Right renal cortex interstitium (tissue), 3 donors: ENCODE data around the gene ASB4. TPM values are rescaled to one million over a fixed set of nuclear protein-coding genes. Genes with fewer than 3 reads are reported as not detected.
A peak's percentile ranks its signal among the peaks of the same experiment; 100 is the strongest.
"Not testable (repeated sequence)": the region's sequence is repeated elsewhere in the genome, so short reads cannot be mapped to it uniquely, and the experiment has no call there.

Source experiments
- DNase-seq, 3 donors: peaks; one replicate each; pipeline ENCODE4 v3.0.0-alpha.2; 2013; ENCODE audit warnings: low read depth in 3 of 3, low spot score in 2 of 3
- polyA plus RNA-seq, 3 donors: library from polyadenylated mRNA; unstranded; fragments of 120-200 nt; gene quantifications; one replicate each; pipeline ENCODE4 v1.2.1, GENCODE V29; 2013; ENCODE audit not compliant: insufficient read length in 3 of 3

The ASB4 gene
- polyA plus RNA-seq, 3 donors = 0.06 to 0.24 (median 0.15) TPM

DNA sequence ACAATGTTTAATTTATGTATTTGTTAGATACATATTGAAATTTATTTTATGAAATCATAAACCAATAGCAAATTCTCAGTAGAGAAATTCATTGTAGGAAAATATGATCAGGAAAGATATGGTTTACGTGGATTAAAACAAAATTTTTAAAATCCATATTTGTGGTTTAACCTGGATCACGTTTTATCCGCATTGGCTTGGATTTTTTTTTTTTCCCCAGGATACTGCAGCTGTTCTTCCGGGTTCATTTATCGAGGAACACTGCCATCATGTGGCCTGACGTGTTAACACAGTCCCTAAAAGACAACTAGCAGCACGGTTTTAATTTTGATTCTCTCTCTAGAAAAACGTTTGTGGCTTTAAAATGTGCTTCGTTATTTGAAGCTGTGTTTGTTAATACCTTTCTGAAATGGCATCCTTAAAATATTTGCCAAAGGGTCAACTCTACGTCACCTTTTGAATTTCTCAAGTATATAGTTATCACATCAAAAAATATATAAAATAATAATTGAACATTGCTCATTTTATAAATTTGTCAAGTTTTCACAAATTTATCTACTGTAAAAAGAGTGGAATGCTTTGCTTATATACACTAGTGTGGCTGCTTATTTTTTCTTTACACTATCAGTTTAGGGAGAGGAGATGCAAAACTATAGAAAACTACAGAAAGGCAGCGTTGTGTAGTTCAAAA lies 8.7 kb upstream of the ASB4 start:
- no peak for DNase-seq

- DNase-seq = no peak
These were observed 7.3 kb upstream of the ASB4 start for GRCh38 chr7:95478272-95479037.

DNA sequence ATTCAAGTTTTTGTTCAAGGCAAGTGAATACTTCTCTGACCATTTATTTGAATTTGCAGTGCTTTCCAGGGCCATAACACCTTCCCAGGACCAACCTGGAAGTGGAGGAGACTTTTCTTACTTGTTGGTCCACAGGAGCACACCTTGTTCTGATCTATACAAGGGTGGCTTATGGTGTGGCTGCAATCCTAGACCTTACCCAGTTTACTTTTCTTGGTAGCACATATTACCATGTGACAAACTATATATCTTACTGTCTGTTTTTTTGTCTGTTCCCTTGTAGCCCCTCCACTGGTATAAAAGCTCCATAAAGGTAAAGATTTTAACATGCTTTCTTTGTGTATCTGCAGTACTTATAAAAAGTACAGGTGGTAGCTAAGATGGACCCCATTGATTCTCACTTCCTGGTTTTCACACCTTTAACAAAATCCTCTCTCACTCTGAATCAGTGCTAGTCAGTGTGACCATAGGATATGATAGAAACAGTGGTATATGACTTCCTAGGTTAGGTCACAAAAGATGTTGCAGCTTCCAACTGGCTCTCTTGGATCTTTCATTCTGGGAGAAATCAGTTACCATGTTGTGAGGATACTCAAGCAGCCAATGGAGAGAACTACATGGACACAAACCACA lies 5.6 kb upstream of the ASB4 start:
- no peak for DNase-seq

DNA sequence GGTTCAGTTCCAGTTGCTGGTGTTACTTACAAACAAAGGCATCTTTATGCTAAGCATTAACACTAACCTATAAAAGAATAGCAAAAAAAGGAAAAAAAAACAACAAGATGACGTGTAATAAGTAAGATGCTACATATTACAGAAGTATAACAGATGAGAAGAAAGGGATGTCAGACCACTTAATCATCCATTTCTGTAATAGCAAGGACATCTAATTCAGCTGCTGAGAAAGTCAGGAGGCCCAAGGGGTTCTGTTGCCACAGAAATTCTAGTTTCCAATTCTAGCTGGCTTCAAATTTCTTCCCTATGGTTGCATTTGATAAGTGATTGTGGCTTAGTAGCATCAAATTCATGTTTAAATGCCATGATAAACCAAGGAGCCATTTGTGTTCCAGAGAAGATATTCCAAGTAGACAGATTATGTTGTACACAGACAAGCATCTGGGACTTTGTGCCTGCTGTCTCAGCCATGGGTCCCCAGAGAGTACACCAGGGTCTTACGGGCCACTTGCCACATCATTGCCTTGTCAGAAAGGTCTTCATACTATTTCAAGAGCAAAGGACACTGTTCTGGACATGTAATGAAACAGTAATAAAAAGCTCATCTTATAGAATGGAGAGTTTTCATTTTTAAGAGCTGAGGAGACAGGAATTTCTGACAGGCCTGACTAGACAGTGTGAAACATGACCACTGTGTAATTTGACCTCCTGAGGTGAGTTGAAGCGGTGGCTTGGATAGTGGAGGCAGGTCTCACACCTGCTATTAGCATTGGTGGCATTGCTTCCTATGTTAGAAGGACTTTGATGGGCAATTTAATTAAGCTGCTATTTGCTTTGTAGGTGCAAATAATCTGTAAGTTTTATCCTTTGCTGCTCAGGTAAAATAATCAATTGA lies 4.2 kb upstream of the ASB4 start:
- DNase-seq = no peak

DNA sequence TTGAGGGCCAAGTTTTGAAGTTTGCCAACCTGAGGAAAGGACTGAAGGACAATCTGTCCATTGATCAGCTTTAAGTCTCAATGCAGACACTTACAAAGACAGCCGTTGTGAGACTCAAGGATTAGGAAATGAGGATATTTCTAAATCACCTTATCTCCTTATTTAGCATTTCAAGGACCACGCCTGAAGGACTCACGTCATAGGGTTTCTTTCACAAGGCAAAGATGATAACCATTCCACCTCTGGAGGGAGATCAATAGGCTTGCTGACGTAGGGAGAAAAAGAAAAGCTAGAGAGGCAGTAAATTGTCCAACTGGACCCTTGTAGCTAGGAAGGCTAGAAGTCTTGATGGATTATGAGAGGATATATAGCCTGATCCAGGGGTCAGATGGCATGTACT lies 3.3 kb upstream of the ASB4 start:
- DNase-seq = no peak

DNA sequence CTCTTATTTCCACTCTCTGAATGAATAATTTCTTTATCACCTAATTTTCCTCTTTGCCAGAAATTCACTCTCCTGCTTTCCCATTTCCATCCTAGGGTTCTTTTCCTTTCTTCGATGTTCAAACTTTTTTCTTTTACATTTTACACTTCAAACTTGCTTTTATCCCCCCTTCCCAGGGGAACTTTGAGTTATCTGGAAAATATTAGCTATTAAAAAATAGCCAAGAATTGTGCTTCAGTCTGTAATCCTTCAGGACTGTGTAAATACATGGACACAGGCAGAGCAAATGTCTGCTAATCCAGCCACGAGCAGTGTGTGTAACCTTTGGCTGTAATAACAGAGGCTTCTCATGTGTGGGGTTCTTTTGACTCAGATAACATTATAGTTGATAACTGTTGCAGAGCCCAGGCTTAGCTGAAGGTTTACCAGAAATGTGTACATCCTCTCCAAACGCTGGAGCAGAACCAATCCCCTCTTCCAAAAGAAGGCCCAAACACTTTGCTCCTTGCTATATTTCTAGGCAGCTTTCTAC lies 4.6 kb downstream of the ASB4 start:
- DNase-seq = no peak

DNA sequence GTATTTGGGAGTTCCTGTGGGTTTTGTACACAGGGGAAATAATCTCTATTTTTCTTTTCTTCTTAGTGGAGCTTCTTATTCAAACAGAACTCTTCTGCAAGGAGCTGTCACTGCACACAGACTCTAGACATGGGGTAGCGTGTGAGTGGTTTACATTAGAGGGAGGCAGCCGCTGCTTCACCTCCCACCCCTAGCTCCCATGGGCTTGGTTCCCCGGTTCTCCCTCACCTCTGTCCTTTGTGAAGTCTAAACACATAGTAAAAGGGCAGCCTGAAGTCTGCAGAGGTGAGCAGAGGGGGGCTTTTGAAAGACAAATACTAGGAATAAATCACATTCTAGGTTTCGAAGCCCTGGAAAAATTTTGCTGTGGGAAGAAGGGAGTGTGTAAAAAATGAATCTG lies 5.5 kb downstream of the ASB4 start:
- no peak for DNase-seq

DNA sequence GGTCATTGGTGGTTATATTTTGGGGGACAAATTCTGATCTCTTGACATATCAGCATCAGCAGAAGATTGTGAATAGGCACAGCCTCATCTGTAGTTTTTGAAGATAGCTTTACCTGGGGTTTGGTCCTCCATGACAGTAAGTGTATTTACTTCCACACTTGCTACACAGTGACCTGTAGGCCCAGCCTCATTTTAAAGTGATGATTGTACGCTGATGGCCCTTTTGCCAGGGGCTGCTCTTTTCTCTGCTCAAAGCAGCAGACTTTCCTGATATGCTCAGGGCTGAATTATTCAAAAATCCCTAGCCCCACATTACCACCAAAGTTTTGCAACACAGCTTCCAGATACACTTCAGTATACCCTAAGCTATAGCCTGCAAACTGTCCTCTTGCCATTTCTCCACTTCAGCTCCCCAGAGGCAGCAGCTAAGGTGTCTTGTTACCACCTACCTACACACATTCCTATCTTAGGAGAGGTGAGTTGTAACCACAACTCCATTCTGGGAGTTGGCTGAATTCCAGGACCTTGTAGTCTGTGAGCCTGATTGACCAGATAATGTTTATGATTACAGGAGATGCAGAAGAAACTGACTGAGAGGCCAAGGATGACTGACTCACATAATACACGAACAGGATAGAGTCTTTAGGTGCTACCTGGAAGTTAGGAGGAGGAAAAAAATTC lies 6.0 kb downstream of the ASB4 start:
- DNase-seq = no peak

GRCh38 chr7:95493247-95493646 lies 7.5 kb downstream of the ASB4 start:
- no peak for DNase-seq

DNA sequence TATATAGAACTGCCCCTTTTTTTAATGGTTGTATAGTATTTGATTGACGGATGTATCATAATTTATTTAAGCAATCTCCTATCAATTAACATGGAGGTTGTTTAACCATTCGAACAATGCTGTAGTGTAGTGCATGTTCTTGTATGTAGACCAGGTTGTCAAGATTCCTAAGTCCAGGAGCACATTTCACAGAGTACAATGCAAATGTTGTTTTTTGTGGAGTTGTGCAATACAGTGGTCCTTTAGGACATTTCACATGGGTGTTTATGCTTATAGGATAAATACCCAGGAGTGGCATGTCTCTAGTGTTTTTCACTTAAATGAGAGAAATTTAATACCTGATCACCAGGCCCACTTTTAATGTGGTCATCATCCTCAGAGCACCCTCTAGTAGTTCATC lies 8.1 kb downstream of the ASB4 start:
- no peak for DNase-seq

GRCh38 chr7:95501261-95501832 lies 15.6 kb downstream of the ASB4 start:
- DNase-seq = no peak

GRCh38 chr7:95502403-95502802 lies 16.7 kb downstream of the ASB4 start:
- DNase-seq = no peak

- no peak for DNase-seq
These were observed 17.8 kb downstream of the ASB4 start for GRCh38 chr7:95503271-95504131.

GRCh38 chr7:95504132-95504588 lies 18.4 kb downstream of the ASB4 start:
- not testable (repeated sequence) for DNase-seq

DNA sequence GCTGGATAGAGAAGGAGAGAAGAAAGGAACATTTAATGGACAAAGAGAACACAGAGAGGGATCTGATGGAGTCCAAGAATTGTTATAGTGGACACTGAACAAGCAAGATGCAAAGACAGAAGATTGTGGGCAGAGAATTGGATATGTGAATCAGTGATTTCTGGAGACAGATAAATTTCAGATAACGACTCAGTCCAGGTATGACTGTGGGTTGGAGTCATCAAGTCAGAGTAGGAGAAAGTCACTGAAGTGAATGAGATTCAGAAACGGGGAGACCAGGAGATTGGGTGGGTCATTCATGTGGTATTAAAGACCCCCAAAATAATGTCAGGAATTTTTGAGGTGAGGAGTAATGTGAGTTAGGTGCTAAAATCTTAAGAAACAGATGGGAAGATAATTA lies 23.0 kb downstream of the ASB4 start:
- no peak for DNase-seq

- DNase-seq = peak; percentile 80 to 87 (median 83)
These were observed 23.5 kb downstream of the ASB4 start for GRCh38 chr7:95509199-95509598.

GRCh38 chr7:95511716-95512260 lies 26.0 kb downstream of the ASB4 start:
- DNase-seq = peak; percentile 54 to 66 (median 61)

DNA sequence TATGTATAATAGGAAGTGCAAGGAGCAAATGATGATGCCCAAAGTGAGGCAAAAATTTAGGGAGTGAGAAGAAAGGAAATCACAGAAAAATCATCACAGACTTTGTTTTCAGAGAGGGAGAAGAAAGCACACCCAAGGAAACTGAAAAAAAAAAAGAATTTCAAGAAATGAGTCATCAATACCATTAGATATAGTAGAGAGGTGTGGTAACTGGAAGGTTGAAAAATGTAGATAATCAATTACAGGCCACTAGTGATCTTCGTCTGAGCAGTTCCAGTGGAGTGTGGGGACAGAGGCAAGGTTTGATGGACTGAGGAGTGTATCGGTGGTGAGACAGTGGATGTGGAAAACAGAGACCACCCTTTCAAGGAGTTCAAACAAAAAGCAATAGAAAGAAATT lies 31.7 kb downstream of the ASB4 start:
- DNase-seq = no peak
